ENCODE measurements around the gene VPS11. TPM values are rescaled to one million over a fixed set of nuclear protein-coding genes. Genes with fewer than 3 reads are reported as not detected.

The VPS11 gene
- total and polyA plus RNA-seq, 2 experiments from 2014 or later, result 11.5 to 13.4 TPM

DNA sequence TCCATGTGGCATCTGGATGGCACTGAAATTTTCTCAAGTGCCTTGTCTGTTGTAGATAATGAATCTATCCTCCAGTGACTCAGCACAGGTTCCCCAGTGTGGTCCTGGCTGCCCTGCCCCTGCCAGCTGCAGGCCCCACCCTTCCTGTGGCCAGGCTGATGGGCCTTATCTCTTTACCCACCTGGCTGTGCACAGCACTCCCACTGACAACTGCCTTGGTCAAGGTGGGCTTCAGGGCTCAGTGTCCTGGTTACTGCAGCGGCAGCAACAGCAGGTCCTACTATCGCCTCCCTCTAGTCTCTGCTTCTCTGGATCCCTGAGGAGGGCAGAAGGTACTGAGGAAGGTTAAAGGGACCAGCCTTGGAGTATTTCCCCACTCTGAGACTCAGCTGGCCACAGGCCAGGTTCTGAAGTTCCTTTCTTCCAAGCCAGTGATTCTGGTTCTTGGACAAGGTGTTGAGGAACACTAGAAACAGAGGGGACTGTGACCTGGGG, 20.2 kb downstream of the VPS11 start:
- Histone ChIP-seq H3K4me1 (ENCODE audit: insufficient read depth) (peaks cover 10% of the 10 kb centered on the region; the same call in 1 of the 2 replicates), H3K4me2 (no peak overlapping the region), H3K27ac (ENCODE audit: low read depth) (no peak overlapping the region), H3F3A (replicated peaks; ENCODE audit: low read depth) (peaks cover 25% of the 10 kb centered on the region), H4K20me1 (replicated peaks; ENCODE audit: insufficient read depth) (peaks cover 14% of the 10 kb centered on the region; the same call in 1 of the 2 replicates), H3K79me2 (replicated peaks; ENCODE audit: insufficient read depth) (peaks cover 27% of the 10 kb centered on the region), H3K36me3 (ENCODE audit: insufficient read depth) (no peaks in the 10 kb centered on the region), H3K9me2 (ENCODE audit: insufficient read depth) (no peaks in the 10 kb centered on the region), H2AFZ (no peak overlapping the region), H3K4me3 (no peak overlapping the region), H3K27me3 (ENCODE audit: insufficient read depth) (no peaks in the 10 kb centered on the region)
- Mint-ChIP-seq H3K27me3 (ENCODE audit: insufficient read depth, low read depth, poor library complexity) (peaks cover 10% of the 10 kb centered on the region), H3K36me3 (ENCODE audit: low read depth) (peaks cover 34% of the 10 kb centered on the region), H3K27ac (0 out of 2 replicates have a peak overlapping the region, but pooled peaks have one; percentile 77), H3K4me3 (peak overlapping the region; percentile 23; the same call in 1 of the 3 replicates), H3K4me1 (peaks cover 11% of the 10 kb centered on the region), H3K9me3 (no peaks in the 10 kb centered on the region; the same call in 2 of the 3 replicates)
- ATAC-seq, result no peak
- DNase-seq (ENCODE audit: low spot score), result no peak
- TF ChIP-seq EZH2phosphoT487 (IDR thresholded peaks at IDR 0.05; ENCODE audit: unreplicated experiment) (no peak), NANOG (IDR thresholded peaks at IDR 0.05; ENCODE audit: borderline replicate concordance) (no peak), JUNB (IDR thresholded peaks at IDR 0.05; ENCODE audit: unreplicated experiment) (no peak), EZH2 (IDR thresholded peaks at IDR 0.05; ENCODE audit: low read depth, unreplicated experiment) (no peak)

DNA sequence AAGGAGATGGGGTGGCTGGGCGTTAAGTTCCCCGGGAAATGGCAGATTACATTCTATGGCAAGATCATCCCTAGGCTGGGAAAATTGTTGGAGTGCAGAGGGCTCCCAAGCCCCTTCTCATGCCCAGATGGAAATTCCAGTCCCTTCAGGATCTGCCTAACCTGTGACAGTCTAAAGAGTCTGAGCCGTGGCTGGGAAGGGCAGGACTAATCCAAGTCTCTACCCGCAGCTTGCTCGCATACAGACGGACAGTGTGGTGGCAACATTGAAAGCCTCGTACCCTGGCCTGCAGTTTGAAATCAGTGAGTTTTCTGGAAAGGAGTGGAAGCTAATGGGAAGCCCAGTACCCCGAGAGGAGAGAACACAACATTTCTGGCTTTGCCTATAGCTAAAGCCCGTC, 20.8 kb downstream of the VPS11 start:
- Histone ChIP-seq H3K4me2 (no peak overlapping the region), H3K79me2 (replicated peaks; ENCODE audit: insufficient read depth) (peaks cover 33% of the 10 kb centered on the region), H3K4me1 (ENCODE audit: insufficient read depth) (peaks cover 16% of the 10 kb centered on the region), H3K9me2 (ENCODE audit: insufficient read depth) (no peaks in the 10 kb centered on the region), H3K27me3 (ENCODE audit: insufficient read depth) (no peaks in the 10 kb centered on the region), H2AFZ (no peak overlapping the region), H3K36me3 (ENCODE audit: insufficient read depth) (peaks cover 3% of the 10 kb centered on the region), H4K20me1 (replicated peaks; ENCODE audit: insufficient read depth) (peaks cover 20% of the 10 kb centered on the region; the same call in 1 of the 2 replicates), H3K27ac (ENCODE audit: low read depth) (no peak overlapping the region), H3K4me3 (no peak overlapping the region), H3F3A (replicated peaks; ENCODE audit: low read depth) (peaks cover 31% of the 10 kb centered on the region)
- H3K27ac Mint-ChIP-seq, result no peak overlapping the region
- H3K9me3 Mint-ChIP-seq, result no peaks in the 10 kb centered on the region; the same call in 2 of the 3 replicates
- no peak overlapping the region; the same call in 2 of the 3 replicates for H3K4me3 Mint-ChIP-seq
- H3K27me3 Mint-ChIP-seq (ENCODE audit: insufficient read depth, low read depth, poor library complexity), result peaks cover 12% of the 10 kb centered on the region
- peaks cover 40% of the 10 kb centered on the region for H3K36me3 Mint-ChIP-seq (ENCODE audit: low read depth)
- peaks cover 12% of the 10 kb centered on the region for H3K4me1 Mint-ChIP-seq
- ATAC-seq (no peak), DNase-seq (ENCODE audit: low spot score) (no peak)
- no peak for TF ChIP-seq CREB1 (CRISPR knock-in tag; IDR thresholded peaks at IDR 0.05; ENCODE audit: low read depth)
- TF ChIP-seq, protein P1, sequence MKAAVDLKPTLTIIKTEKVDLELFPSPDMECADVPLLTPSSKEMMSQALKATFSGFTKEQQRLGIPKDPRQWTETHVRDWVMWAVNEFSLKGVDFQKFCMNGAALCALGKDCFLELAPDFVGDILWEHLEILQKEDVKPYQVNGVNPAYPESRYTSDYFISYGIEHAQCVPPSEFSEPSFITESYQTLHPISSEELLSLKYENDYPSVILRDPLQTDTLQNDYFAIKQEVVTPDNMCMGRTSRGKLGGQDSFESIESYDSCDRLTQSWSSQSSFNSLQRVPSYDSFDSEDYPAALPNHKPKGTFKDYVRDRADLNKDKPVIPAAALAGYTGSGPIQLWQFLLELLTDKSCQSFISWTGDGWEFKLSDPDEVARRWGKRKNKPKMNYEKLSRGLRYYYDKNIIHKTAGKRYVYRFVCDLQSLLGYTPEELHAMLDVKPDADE (IDR thresholded peaks at IDR 0.05), result no peak
- TF ChIP-seq STAT1 (IDR thresholded peaks at IDR 0.05; ENCODE audit: unreplicated experiment), result no peak
- no peak for TF ChIP-seq NANOG (IDR thresholded peaks at IDR 0.05; ENCODE audit: borderline replicate concordance)
- TF ChIP-seq ZNF114 (CRISPR knock-in tag; IDR thresholded peaks at IDR 0.05), result no peak
- TF ChIP-seq EZH2 (IDR thresholded peaks at IDR 0.05; ENCODE audit: low read depth, unreplicated experiment), result no peak
- TF ChIP-seq, protein P2, sequence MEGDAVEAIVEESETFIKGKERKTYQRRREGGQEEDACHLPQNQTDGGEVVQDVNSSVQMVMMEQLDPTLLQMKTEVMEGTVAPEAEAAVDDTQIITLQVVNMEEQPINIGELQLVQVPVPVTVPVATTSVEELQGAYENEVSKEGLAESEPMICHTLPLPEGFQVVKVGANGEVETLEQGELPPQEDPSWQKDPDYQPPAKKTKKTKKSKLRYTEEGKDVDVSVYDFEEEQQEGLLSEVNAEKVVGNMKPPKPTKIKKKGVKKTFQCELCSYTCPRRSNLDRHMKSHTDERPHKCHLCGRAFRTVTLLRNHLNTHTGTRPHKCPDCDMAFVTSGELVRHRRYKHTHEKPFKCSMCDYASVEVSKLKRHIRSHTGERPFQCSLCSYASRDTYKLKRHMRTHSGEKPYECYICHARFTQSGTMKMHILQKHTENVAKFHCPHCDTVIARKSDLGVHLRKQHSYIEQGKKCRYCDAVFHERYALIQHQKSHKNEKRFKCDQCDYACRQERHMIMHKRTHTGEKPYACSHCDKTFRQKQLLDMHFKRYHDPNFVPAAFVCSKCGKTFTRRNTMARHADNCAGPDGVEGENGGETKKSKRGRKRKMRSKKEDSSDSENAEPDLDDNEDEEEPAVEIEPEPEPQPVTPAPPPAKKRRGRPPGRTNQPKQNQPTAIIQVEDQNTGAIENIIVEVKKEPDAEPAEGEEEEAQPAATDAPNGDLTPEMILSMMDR (conservative IDR thresholded peaks at IDR 0.05; ENCODE audit: low read depth in 2 of 2), result no peak
- TF ChIP-seq JUNB (IDR thresholded peaks at IDR 0.05; ENCODE audit: unreplicated experiment), result no peak

Data from GM23338 (cell line).